EH (cell line): ENCODE results near the gene ARL2.
A peak's percentile ranks its signal among the peaks of the same experiment; 100 is the strongest.
"Not testable (repeated sequence)": the region's sequence is repeated elsewhere in the genome, so short reads cannot be mapped to it uniquely, and the experiment has no call there.

ENCODE experiments used
- DNase-seq: peaks from one replicate; pipeline ENCODE4 v3.0.0-alpha.2; 2015; ENCODE audit warnings: low read depth

Gene ARL2

GRCh38 chr11:65013888-65014725, at the start of gene ARL2:
Gene ARL2, plus strand, starts transcription at chr11:65014160. Its CDS starts 48 bp downstream, at chr11:65014208.
- peak; percentile 89 for DNase-seq

GRCh38 chr11:64967375-64967774, 46.6 kb upstream of the ARL2 start:
- DNase-seq, result no peak

GRCh38 chr11:64969209-64969608, 44.8 kb upstream of the ARL2 start:
- peak; percentile 55 for DNase-seq

GRCh38 chr11:64970731-64971151, 43.2 kb upstream of the ARL2 start:
- no peak for DNase-seq

GRCh38 chr11:64971421-64972233, 42.3 kb upstream of the ARL2 start, which contains the start of gene MAJIN:
Gene MAJIN, minus strand, starts transcription at chr11:64972108. Its CDS starts 12,703 bp downstream, at chr11:64959405.
- peak; percentile 37 for DNase-seq

- DNase-seq, result no peak
Measured at GRCh38 chr11:64974124-64974523, 39.8 kb upstream of the ARL2 start.

GRCh38 chr11:64976651-64977050, 37.3 kb upstream of the ARL2 start:
- no peak for DNase-seq

- DNase-seq, result not testable (repeated sequence)
Measured at GRCh38 chr11:64983339-64983738, 30.6 kb upstream of the ARL2 start.

GRCh38 chr11:64987998-64988854, 25.7 kb upstream of the ARL2 start:
- DNase-seq, result no peak

GRCh38 chr11:64989416-64989815, 24.5 kb upstream of the ARL2 start:
- no peak for DNase-seq

- DNase-seq, result peak; percentile 50
Measured at GRCh38 chr11:64990222-64990923, 23.6 kb upstream of the ARL2 start.

GRCh38 chr11:64994318-64994717, 19.6 kb upstream of the ARL2 start:
- no peak for DNase-seq

GRCh38 chr11:64996327-64996709, 17.6 kb upstream of the ARL2 start:
- no peak for DNase-seq

- DNase-seq, result peak; percentile 86
Measured at GRCh38 chr11:64996710-64997380, 17.1 kb upstream of the ARL2 start, which contains the start of gene BATF2. Gene BATF2, minus strand, starts transcription at chr11:64996971. Its CDS starts 57 bp downstream, at chr11:64996914.

GRCh38 chr11:64998141-64998540, 15.8 kb upstream of the ARL2 start:
- DNase-seq, result no peak

- DNase-seq, result no peak
Measured at GRCh38 chr11:64998690-64999431, 15.1 kb upstream of the ARL2 start.

GRCh38 chr11:64999478-64999877, 14.5 kb upstream of the ARL2 start:
- DNase-seq, result no peak

GRCh38 chr11:65002706-65003105, 11.3 kb upstream of the ARL2 start:
- no peak for DNase-seq

- peak; percentile 58 for DNase-seq
Measured at GRCh38 chr11:65003282-65003681, 10.7 kb upstream of the ARL2 start.

GRCh38 chr11:65003968-65004367, 10.0 kb upstream of the ARL2 start:
- DNase-seq, result not testable (repeated sequence)
